Measurements from ENCODE around the gene TSHZ1. TPM values are rescaled to one million over a fixed set of nuclear protein-coding genes. Genes with fewer than 3 reads are reported as not detected.

Gene TSHZ1
- total and polyA plus RNA-seq, 2 experiments from 2014 or later = 0.23 to 0.38 TPM

DNA sequence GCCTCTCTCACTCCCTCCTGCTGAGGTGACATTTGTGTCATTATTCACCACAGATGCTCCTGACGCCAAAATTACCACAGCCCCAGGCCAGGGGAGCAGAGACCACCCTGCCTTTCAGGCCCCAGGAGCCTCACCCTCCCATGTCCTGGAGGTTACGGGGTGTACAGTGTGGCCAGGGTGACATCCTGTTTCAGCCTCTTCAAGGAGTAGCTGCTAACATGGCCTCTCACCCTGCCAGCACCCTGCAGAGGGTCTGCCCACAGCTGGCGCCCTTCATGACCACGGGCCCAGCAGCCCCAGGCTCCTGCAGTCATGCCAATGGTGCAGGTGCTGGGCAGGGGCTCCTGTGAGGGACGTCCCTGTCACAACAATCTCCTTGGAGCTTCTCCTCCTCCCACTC lies 124.3 kb downstream of the TSHZ1 start:
- H4K20me1 ChIP-seq (replicated peaks; ENCODE audit: insufficient read depth) = no peaks in the 10 kb centered on the region
- H3K27ac ChIP-seq (ENCODE audit: low read depth) = no peak overlapping the region
- Mint-ChIP-seq H3K36me3 (ENCODE audit: low read depth) (no peaks in the 10 kb centered on the region), H3K4me3 (no peak overlapping the region), H3K9me3 (no peaks in the 10 kb centered on the region), H3K27me3 (ENCODE audit: insufficient read depth, low read depth, poor library complexity) (peaks cover 6% of the 10 kb centered on the region), H3K4me1 (no peaks in the 10 kb centered on the region), H3K27ac (no peak overlapping the region)
- no peaks in the 10 kb centered on the region for H3F3A ChIP-seq (replicated peaks; ENCODE audit: low read depth)
- DNase-seq (ENCODE audit: low spot score) (no peak), ATAC-seq (no peak)
- TF ChIP-seq ZNF331 (CRISPR knock-in tag; IDR thresholded peaks at IDR 0.05; ENCODE audit: low read depth) (no peak), EZH2 (IDR thresholded peaks at IDR 0.05; ENCODE audit: low read depth, unreplicated experiment) (no peak), STAT1 (IDR thresholded peaks at IDR 0.05; ENCODE audit: unreplicated experiment) (no peak), ZNF114 (CRISPR knock-in tag; IDR thresholded peaks at IDR 0.05) (no peak), JUNB (IDR thresholded peaks at IDR 0.05; ENCODE audit: unreplicated experiment) (no peak), POLR2AphosphoS5 (IDR thresholded peaks at IDR 0.05; ENCODE audit: low read depth) (no peak), CREB1 (CRISPR knock-in tag; IDR thresholded peaks at IDR 0.05; ENCODE audit: low read depth) (no peak), NANOG (IDR thresholded peaks at IDR 0.05; ENCODE audit: borderline replicate concordance) (no peak), EZH2phosphoT487 (IDR thresholded peaks at IDR 0.05; ENCODE audit: unreplicated experiment) (no peak)
- TF ChIP-seq, protein P1, sequence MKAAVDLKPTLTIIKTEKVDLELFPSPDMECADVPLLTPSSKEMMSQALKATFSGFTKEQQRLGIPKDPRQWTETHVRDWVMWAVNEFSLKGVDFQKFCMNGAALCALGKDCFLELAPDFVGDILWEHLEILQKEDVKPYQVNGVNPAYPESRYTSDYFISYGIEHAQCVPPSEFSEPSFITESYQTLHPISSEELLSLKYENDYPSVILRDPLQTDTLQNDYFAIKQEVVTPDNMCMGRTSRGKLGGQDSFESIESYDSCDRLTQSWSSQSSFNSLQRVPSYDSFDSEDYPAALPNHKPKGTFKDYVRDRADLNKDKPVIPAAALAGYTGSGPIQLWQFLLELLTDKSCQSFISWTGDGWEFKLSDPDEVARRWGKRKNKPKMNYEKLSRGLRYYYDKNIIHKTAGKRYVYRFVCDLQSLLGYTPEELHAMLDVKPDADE (IDR thresholded peaks at IDR 0.05) = no peak
- TF ChIP-seq, protein P2, sequence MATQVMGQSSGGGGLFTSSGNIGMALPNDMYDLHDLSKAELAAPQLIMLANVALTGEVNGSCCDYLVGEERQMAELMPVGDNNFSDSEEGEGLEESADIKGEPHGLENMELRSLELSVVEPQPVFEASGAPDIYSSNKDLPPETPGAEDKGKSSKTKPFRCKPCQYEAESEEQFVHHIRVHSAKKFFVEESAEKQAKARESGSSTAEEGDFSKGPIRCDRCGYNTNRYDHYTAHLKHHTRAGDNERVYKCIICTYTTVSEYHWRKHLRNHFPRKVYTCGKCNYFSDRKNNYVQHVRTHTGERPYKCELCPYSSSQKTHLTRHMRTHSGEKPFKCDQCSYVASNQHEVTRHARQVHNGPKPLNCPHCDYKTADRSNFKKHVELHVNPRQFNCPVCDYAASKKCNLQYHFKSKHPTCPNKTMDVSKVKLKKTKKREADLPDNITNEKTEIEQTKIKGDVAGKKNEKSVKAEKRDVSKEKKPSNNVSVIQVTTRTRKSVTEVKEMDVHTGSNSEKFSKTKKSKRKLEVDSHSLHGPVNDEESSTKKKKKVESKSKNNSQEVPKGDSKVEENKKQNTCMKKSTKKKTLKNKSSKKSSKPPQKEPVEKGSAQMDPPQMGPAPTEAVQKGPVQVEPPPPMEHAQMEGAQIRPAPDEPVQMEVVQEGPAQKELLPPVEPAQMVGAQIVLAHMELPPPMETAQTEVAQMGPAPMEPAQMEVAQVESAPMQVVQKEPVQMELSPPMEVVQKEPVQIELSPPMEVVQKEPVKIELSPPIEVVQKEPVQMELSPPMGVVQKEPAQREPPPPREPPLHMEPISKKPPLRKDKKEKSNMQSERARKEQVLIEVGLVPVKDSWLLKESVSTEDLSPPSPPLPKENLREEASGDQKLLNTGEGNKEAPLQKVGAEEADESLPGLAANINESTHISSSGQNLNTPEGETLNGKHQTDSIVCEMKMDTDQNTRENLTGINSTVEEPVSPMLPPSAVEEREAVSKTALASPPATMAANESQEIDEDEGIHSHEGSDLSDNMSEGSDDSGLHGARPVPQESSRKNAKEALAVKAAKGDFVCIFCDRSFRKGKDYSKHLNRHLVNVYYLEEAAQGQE (IDR thresholded peaks at IDR 0.05; ENCODE audit: unreplicated experiment) = no peak
- TF ChIP-seq, protein P3, sequence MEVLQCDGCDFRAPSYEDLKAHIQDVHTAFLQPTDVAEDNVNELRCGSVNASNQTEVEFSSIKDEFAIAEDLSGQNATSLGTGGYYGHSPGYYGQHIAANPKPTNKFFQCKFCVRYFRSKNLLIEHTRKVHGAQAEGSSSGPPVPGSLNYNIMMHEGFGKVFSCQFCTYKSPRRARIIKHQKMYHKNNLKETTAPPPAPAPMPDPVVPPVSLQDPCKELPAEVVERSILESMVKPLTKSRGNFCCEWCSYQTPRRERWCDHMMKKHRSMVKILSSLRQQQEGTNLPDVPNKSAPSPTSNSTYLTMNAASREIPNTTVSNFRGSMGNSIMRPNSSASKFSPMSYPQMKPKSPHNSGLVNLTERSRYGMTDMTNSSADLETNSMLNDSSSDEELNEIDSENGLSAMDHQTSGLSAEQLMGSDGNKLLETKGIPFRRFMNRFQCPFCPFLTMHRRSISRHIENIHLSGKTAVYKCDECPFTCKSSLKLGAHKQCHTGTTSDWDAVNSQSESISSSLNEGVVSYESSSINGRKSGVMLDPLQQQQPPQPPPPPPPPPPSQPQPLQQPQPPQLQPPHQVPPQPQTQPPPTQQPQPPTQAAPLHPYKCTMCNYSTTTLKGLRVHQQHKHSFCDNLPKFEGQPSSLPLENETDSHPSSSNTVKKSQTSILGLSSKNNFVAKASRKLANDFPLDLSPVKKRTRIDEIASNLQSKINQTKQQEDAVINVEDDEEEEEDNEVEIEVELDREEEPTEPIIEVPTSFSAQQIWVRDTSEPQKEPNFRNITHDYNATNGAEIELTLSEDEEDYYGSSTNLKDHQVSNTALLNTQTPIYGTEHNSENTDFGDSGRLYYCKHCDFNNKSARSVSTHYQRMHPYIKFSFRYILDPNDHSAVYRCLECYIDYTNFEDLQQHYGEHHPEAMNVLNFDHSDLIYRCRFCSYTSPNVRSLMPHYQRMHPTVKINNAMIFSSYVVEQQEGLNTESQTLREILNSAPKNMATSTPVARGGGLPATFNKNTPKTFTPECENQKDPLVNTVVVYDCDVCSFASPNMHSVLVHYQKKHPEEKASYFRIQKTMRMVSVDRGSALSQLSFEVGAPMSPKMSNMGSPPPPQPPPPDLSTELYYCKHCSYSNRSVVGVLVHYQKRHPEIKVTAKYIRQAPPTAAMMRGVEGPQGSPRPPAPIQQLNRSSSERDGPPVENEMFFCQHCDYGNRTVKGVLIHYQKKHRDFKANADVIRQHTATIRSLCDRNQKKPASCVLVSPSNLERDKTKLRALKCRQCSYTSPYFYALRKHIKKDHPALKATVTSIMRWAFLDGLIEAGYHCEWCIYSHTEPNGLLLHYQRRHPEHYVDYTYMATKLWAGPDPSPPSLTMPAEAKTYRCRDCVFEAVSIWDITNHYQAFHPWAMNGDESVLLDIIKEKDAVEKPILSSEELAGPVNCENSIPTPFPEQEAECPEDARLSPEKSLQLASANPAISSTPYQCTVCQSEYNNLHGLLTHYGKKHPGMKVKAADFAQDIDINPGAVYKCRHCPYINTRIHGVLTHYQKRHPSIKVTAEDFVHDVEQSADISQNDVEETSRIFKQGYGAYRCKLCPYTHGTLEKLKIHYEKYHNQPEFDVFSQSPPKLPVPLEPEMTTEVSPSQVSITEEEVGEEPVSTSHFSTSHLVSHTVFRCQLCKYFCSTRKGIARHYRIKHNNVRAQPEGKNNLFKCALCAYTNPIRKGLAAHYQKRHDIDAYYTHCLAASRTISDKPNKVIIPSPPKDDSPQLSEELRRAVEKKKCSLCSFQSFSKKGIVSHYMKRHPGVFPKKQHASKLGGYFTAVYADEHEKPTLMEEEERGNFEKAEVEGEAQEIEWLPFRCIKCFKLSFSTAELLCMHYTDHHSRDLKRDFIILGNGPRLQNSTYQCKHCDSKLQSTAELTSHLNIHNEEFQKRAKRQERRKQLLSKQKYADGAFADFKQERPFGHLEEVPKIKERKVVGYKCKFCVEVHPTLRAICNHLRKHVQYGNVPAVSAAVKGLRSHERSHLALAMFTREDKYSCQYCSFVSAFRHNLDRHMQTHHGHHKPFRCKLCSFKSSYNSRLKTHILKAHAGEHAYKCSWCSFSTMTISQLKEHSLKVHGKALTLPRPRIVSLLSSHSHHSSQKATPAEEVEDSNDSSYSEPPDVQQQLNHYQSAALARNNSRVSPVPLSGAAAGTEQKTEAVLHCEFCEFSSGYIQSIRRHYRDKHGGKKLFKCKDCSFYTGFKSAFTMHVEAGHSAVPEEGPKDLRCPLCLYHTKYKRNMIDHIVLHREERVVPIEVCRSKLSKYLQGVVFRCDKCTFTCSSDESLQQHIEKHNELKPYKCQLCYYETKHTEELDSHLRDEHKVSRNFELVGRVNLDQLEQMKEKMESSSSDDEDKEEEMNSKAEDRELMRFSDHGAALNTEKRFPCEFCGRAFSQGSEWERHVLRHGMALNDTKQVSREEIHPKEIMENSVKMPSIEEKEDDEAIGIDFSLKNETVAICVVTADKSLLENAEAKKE (CRISPR knock-in tag; IDR thresholded peaks at IDR 0.05) = no peak
- TF ChIP-seq, protein P4, sequence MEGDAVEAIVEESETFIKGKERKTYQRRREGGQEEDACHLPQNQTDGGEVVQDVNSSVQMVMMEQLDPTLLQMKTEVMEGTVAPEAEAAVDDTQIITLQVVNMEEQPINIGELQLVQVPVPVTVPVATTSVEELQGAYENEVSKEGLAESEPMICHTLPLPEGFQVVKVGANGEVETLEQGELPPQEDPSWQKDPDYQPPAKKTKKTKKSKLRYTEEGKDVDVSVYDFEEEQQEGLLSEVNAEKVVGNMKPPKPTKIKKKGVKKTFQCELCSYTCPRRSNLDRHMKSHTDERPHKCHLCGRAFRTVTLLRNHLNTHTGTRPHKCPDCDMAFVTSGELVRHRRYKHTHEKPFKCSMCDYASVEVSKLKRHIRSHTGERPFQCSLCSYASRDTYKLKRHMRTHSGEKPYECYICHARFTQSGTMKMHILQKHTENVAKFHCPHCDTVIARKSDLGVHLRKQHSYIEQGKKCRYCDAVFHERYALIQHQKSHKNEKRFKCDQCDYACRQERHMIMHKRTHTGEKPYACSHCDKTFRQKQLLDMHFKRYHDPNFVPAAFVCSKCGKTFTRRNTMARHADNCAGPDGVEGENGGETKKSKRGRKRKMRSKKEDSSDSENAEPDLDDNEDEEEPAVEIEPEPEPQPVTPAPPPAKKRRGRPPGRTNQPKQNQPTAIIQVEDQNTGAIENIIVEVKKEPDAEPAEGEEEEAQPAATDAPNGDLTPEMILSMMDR (conservative IDR thresholded peaks at IDR 0.05; ENCODE audit: low read depth in 2 of 2) = no peak
- H3K27me3 ChIP-seq (ENCODE audit: insufficient read depth) = no peaks in the 10 kb centered on the region
- H3K4me1 ChIP-seq (ENCODE audit: insufficient read depth) = no peaks in the 10 kb centered on the region
- no peaks in the 10 kb centered on the region for H3K36me3 ChIP-seq (ENCODE audit: insufficient read depth)
- no peak overlapping the region for H2AFZ ChIP-seq
- no peaks in the 10 kb centered on the region for H3K79me2 ChIP-seq (replicated peaks; ENCODE audit: insufficient read depth)
- H3K4me3 ChIP-seq = no peak overlapping the region
- H3K9me2 ChIP-seq (ENCODE audit: insufficient read depth) = no peaks in the 10 kb centered on the region
- H3K4me2 ChIP-seq = no peak overlapping the region

Measured in GM23338 (cell line).